Kidney epithelial cell (primary cell): ENCODE data around the gene APBB2. TPM values are rescaled to one million over a fixed set of nuclear protein-coding genes. Genes with fewer than 3 reads are reported as not detected.

Source experiments
- DNase-seq: peaks from one replicate; pipeline ENCODE4 v3.0.0-alpha.2; 2010; ENCODE audit warnings: low read depth
- H3K27me3 ChIP-seq: 2 replicates; pipeline ENCODE4 v1.6.0; 2011; ENCODE audit warnings: low read length; ENCODE audit not compliant: control insufficient read depth, insufficient read depth
- H3K36me3 ChIP-seq: 2 replicates; pipeline ENCODE4 v1.5.1; 2011; ENCODE audit warnings: low read length; ENCODE audit not compliant: control insufficient read depth, insufficient read depth
- H3K4me3 ChIP-seq: 2 replicates; pipeline ENCODE4 v1.5.1; 2011; ENCODE audit warnings: low read depth, mild to moderate bottlenecking, control low read depth, low read length
- CTCF ChIP-seq: IDR thresholded peaks from 2 replicates; pipeline ENCODE4 v1.5.1; 2011; ENCODE audit warnings: mild to moderate bottlenecking, moderate library complexity, low read length, control low read depth, inconsistent platforms; ENCODE audit not compliant: insufficient read depth, poor library complexity, severe bottlenecking
- total RNA-seq: library from RNA; depleted of rRNA; stranded (reverse); fragments of >200 nt; gene quantifications from 2 replicates; pipeline ENCODE4 v1.2.3, GENCODE V29; 2015

The APBB2 gene
- total RNA-seq, 1 donor from 2014 or later, result 52.0 TPM

GRCh38 chr4:40986375-40986774 lies 228.0 kb downstream of the APBB2 start:
- no peaks in the 10 kb centered on the region for H3K36me3 ChIP-seq

GRCh38 chr4:40984051-40984450 lies 230.3 kb downstream of the APBB2 start:
- H3K36me3 ChIP-seq, result no peaks in the 10 kb centered on the region
- TF ChIP-seq CTCF, result no peak
- DNase-seq, result no peak
- H3K27me3 ChIP-seq, result no peaks in the 10 kb centered on the region
- no peak overlapping the region for H3K4me3 ChIP-seq

More at GRCh38 chr4:40986375-40986774, 228.0 kb downstream of the APBB2 start:
- Histone ChIP-seq H3K27me3 (no peaks in the 10 kb centered on the region), H3K4me3 (no peak overlapping the region)
- DNase-seq, result no peak
- TF ChIP-seq CTCF, result no peak

- H3K36me3 ChIP-seq, result no peaks in the 10 kb centered on the region
- no peak overlapping the region for H3K4me3 ChIP-seq
- no peaks in the 10 kb centered on the region for H3K27me3 ChIP-seq
- no peak for DNase-seq
- TF ChIP-seq CTCF, result peak; percentile 37
Measured at GRCh38 chr4:40980318-40980883, 233.9 kb downstream of the APBB2 start.

GRCh38 chr4:40978548-40978947 lies 235.8 kb downstream of the APBB2 start:
- no peak for TF ChIP-seq CTCF
- DNase-seq, result no peak
- H3K27me3 ChIP-seq, result no peaks in the 10 kb centered on the region
- H3K36me3 ChIP-seq, result no peaks in the 10 kb centered on the region
- H3K4me3 ChIP-seq, result no peak overlapping the region

- no peak for DNase-seq
- no peaks in the 10 kb centered on the region for H3K36me3 ChIP-seq
- TF ChIP-seq CTCF, result peak; percentile 54
- H3K27me3 ChIP-seq, result no peaks in the 10 kb centered on the region
- H3K4me3 ChIP-seq, result no peak overlapping the region
Measured at GRCh38 chr4:40976343-40976742, 238.0 kb downstream of the APBB2 start.

- Histone ChIP-seq H3K36me3 (no peaks in the 10 kb centered on the region), H3K4me3 (no peak overlapping the region), H3K27me3 (no peaks in the 10 kb centered on the region)
- no peak for TF ChIP-seq CTCF
- DNase-seq, result no peak
Measured at GRCh38 chr4:40972722-40973121, 241.6 kb downstream of the APBB2 start.
